DMS53 treated with DMSO at 0.1 percent for 48 hours (cell line): ENCODE results near the gene PSMD14.

Experiments used
- DNase-seq: peaks from one replicate; lab custom pipeline; 2025; ENCODE audit not compliant: unreplicated experiment; lab: John Stamatoyannopoulos, UW

Gene PSMD14

DNA sequence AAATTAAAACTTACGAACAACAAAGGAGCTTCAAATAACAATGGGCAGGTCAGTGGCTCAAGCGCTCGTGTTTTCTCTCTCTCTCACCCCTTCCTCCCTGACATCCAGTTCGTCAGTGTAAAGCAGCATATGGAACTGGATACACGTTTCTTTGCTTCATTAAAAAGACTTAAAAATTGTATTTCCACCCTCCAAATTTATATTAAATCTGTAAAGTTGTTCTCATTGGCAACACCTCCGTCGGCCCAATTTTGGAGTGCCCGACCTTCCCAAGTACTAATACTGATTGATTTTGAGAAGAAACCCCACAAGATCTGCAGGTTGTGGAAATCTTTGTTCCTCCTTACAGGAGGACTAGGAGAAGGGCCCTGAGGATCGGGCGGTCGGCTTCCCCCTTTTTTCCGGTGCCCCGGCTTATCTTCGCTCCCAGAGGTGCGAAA is 110.1 kb downstream of the PSMD14 start:
- DNase-seq, result peak; percentile 51

- peak; percentile 55 for DNase-seq
These were observed 110.8 kb downstream of the PSMD14 start for GRCh38 chr2:161418715-161419637.

DNA sequence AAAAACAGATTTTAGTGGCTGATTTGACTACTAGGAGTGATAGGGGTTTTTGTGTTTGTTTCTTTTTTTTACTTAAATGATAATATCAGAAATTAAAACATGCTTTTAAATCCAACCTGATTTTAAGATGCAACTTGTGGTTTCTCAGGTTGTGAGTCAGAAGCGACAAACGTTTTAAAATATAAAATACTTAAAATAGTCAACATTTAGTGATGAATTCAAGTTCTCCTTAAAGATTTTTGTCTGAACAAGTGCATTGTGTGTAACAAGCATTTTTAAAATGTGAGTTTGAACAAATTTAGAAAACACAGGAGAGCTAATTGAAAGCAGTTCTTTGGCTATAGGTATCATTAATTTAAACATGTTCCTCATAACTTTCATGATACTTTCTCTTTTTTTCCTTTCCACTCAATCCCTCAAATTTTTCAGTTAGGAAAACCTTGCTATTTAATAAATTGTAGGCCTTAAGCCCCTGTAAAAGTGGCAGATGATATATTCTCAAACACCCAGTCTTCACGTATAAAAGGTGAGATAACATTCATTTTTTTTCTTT is 111.5 kb downstream of the PSMD14 start:
- DNase-seq, result no peak

DNA sequence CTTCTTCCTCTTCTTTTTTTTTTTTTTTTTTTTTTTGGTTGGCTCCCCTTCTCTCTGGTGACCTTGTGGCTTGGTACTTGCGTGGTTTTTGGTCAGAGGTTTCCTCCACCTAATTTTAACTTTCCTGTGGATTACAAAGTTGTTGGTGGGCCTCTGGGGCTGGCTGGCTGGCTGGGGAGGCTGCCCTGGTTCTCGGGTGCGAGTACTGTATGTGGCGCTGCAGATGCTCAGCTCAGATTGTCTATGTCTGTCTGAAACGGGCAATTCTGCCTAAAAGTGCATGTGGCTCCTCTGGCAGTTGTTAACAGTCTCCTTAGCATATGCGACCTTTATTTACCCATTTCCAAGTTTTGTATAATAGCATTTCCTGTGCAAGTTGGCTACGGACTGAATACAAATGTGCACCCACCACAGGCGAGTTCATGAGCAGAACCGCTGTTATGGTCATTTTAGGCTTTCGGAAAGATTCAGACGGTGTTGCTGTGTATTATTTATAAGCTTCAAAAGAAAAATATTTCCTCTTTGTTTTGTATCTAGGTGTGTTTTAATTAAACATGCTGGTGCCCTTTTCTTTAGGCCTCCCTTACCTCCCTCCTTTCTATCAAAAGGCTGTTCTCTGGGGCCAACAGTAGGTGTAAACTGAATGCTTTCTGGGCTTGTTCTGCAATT is 112.3 kb downstream of the PSMD14 start:
- no peak for DNase-seq

- DNase-seq, result no peak
These were observed 113.5 kb downstream of the PSMD14 start for GRCh38 chr2:161421686-161422085.

- DNase-seq, result no peak
These were observed 114.7 kb downstream of the PSMD14 start for GRCh38 chr2:161422816-161423403.

DNA sequence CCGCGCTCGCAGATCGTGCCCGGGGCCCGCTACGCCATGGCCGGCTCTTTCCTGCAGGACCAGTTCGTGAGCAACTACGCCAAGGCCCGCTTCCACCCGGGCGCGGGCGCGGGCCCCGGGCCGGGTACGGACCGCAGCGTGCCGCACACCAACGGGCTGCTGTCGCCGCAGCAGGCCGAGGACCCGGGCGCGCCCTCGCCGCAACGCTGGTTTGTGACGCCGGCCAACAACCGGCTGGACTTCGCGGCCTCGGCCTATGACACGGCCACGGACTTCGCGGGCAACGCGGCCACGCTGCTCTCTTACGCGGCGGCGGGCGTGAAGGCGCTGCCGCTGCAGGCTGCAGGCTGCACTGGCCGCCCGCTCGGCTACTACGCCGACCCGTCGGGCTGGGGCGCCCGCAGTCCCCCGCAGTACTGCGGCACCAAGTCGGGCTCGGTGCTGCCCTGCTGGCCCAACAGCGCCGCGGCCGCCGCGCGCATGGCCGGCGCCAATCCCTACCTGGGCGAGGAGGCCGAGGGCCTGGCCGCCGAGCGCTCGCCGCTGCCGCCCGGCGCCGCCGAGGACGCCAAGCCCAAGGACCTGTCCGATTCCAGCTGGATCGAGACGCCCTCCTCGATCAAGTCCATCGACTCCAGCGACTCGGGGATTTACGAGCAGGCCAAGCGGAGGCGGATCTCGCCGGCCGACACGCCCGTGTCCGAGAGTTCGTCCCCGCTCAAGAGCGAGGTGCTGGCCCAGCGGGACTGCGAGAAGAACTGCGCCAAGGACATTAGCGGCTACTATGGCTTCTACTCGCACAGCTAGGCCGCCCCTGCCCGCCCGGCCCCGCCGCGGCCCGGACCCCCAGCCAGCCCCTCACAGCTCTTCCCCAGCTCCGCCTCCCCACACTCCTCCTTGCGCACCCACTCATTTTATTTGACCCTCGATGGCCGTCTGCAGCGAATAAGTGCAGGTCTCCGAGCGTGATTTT is 115.5 kb downstream of the PSMD14 start:
- DNase-seq, result no peak

DNA sequence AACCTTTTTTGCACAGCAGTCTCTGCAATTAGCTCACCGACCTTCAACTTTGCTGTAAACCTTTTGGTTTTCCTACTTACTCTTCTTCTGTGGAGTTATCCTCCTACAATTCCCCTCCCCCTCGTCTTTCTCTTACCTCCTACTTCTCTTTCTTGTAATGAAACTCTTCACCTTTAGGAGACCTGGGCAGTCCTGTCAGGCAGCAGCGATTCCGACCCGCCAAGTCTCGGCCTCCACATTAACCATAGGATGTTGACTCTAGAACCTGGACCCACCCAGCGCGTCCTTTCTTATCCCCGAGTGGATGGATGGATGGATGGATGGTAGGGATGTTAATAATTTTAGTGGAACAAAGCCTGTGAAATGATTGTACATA is 116.2 kb downstream of the PSMD14 start:
- no peak for DNase-seq

GRCh38 chr2:161424891-161425727 is 116.9 kb downstream of the PSMD14 start:
- DNase-seq, result no peak

DNA sequence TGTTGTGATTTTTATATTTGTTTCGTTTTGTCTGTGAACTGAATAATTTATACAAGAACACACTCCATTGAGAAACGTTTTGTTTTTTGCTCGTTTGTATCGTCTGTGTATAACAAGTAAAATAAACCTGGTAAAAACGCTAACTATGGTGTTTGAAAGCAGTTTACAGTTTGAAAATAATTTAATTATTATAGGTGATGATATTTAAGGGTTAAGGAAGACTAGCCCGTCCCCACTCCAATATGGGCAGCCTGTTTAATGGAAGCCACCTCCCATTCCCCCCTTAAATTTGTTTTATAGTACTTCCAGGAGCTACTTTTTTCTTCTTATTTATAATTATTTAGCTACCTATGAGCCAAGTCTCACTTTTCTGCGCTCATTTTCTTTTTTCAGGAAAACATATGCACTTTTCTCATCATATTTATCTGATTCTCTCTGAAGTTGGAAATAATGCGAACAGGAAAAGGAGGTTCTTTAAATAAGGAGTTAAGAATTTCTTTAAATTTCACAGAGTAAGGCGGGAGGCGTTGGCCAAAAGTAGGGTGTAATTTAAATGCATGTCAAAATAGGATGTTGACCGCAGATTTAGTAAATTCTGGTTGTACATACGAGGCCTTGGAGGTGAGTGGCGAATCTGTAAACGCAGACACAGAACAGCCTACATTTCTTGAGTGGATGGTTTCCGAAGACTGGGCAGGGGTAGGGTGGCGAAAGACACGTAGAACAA is 117.7 kb downstream of the PSMD14 start:
- DNase-seq, result no peak

DNA sequence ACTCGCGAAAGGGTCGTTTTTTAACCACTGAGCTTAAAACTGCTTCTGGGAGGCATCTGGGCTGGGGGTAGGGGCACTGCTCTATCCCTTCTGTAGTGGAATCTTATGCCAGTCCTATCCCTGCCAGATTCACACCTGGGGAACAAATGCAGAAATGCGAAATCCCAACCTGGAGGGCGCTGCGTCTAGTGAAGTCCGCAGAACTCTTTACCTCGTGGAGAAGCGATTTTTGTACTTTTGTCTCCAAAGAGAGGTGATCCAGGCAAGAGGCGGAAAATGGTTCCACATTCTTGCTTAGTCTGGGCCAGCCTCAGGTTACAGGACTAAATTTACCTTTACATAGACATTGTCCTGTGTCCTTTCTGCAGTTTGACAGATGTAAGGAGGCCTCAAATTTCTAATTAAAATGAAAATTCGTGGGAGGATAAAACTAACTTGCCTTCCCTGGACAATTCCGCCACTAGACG is 118.3 kb downstream of the PSMD14 start:
- no peak for DNase-seq

DNA sequence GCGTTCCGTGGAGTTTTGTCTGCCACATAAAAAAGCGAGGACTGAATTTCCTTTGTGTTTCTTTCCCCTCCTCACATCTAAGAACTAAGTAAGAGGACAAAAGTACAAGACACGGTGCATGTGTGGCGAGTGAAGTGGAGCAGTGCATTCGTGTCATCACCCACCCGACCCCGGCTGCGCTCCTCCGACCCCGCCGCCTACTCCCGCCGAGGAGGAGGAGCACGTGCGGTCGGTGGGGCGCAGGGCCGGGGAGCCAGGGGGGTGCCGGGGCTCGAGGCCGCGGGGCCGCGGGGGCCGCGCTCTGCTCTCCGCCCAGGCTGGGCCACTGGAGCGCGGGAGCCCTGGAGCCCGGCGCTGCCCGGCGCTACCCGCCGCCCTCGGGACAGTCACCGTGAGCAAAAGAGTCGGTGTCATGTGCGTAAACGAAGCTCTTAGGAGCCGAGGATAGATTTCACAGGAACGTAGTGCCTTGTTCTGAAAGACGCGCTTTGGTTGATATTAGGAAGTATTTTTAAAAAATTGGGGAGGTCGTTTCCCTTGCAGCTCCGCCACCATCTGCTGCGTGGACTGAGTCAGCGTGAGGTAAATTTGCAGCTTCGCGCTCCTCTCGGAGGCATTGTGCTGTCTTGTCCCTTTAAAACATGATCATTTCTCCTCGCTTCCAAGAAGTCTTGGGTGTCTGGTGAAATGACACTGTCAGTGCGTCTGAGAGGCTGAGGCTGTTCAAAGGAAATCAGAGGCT is 118.9 kb downstream of the PSMD14 start:
- no peak for DNase-seq

DNA sequence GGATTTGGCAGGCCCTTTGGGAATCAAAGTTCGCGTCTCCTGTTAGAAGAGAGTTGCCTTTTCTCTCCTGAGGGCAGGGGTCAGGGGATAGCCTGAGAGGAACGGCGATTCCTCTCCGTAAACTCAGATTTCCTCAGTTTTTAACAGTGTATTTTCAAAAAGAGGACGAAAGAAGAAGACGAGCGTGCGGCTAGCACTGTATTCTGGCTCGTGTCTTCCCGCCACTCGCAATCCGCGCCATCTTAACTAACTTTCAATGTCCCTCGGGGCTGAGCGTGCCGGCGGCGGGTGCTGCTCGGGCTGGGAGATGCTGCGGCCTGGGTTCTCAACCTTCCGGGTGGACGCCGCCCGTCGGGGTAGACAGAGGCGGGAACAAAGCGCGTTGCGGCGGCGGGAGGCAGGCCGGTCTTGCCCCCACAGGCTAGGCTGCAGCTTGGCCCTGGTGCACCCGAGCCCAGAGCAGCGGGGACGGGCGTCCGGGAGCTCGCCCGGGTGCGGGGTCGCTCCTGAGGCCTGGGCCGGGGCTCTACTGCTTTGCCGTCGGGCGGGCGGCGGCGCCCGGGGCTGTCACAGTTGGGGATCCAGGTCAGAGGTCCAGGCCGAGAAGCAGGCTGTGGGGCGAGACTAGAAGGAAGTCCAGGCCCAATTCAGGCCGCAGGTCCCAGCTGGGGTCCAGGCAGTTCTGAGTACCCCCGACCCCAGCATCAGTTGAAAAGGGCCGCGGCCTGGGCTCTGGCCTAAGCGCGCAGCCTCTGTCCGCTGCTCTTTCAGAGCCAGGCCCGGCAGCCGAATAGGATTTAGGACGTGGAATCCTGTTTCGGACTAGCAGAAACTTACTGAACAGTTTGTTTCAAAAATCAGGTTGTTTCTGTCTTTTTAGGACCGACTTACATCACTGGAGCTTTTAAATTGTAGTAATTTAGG is 119.7 kb downstream of the PSMD14 start:
- DNase-seq, result no peak

DNA sequence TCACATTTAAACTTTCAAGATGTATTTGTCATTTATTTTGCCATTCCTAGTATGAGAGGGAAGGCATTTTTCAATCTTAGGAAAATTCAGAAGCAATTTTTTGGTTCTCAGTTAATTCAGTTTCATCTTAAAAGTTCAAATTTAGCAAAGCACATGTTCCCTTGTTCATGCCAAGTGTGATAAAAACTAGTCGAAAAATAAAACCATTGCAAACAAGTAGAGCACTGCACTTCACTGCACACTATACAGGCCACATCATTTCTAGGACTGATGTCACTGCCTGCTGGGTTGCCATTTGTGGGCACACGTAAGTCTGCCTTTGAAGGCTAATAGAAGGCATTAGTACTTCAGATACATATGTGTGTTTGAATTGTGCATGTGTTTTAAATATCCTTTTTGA is 122.2 kb downstream of the PSMD14 start:
- DNase-seq, result no peak

- no peak for DNase-seq
These were observed 123.9 kb downstream of the PSMD14 start for GRCh38 chr2:161432107-161432506.

DNA sequence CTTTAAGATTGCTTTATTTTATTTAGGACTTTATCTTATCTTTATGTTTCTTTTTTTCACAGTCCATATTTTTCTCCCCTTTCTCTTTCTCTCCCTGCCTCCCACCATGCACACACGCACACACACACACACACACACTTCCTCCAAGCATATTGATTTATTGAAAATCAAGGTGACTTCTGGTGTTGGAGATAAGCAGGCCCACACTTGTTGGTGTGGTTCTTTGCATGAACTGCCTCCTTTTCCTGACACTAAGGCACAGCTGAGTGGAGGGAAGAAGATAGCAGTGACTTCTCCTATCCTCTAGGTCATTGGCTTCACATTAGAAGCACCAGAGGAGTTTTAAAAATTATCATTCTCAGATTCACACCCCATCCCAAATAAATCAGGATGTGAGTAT is 125.9 kb downstream of the PSMD14 start:
- no peak for DNase-seq

DNA sequence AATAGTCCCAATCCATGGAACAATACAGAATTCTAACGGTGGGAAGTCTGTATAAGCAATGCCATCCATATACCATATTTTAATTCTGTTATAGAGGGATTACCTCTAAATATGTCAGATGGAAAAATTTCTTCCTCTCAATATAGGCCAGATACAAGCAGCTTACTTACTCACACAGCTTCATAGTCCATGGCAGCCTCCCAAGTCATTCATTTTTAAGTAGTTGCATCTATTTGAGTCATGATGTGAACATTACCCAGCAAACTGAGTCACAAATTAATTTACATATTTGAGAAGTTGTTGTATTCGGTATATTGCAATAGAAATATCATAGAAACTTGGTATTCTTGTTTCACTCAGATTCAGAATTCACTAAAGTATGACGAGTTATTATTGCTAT is 128.2 kb downstream of the PSMD14 start:
- no peak for DNase-seq
